ENCODE data around the gene ZFYVE26.

The ZFYVE26 gene

DNA sequence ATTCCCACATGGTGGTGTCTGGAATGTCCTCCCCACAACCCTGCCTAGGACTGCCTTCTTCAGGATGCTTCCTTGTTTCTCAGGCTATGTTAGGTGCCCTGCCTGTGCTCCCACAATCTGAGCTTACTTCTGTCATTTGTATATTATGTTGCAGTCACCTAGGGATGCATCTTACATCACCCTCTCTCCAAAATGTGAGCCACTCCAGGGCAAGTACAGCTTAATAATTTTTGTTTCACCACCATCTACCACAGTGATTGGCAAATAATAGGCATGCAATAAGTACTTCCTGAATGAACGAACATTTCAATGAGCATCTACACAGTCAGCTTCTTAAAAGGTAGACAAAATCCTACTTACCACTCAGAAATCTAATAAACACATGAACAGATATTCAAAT, 37.6 kb downstream of the ZFYVE26 start:
- H3K4me3 ChIP-seq (ENCODE audit: low read length), result no peak overlapping the region
- no peak overlapping the region for H3K4me2 ChIP-seq (ENCODE audit: low read length)
- no peak for TF ChIP-seq EZH2phosphoT487 (IDR thresholded peaks at IDR 0.05; ENCODE audit: low read depth)
- TF ChIP-seq, protein P1, sequence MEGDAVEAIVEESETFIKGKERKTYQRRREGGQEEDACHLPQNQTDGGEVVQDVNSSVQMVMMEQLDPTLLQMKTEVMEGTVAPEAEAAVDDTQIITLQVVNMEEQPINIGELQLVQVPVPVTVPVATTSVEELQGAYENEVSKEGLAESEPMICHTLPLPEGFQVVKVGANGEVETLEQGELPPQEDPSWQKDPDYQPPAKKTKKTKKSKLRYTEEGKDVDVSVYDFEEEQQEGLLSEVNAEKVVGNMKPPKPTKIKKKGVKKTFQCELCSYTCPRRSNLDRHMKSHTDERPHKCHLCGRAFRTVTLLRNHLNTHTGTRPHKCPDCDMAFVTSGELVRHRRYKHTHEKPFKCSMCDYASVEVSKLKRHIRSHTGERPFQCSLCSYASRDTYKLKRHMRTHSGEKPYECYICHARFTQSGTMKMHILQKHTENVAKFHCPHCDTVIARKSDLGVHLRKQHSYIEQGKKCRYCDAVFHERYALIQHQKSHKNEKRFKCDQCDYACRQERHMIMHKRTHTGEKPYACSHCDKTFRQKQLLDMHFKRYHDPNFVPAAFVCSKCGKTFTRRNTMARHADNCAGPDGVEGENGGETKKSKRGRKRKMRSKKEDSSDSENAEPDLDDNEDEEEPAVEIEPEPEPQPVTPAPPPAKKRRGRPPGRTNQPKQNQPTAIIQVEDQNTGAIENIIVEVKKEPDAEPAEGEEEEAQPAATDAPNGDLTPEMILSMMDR (IDR thresholded peaks at IDR 0.05; ENCODE audit: low read depth, low read length), result no peak
- no peaks in the 10 kb centered on the region for H3K4me1 ChIP-seq (ENCODE audit: low read length)
- H4K20me1 ChIP-seq (ENCODE audit: insufficient read depth, low read length), result no peaks in the 10 kb centered on the region
- peaks cover 78% of the 10 kb centered on the region for H3K36me3 ChIP-seq (replicated peaks; ENCODE audit: low read depth, low read length)
- H3K27me3 ChIP-seq (ENCODE audit: low read depth, low read length), result no peaks in the 10 kb centered on the region
- no peak overlapping the region for H2AFZ ChIP-seq (ENCODE audit: low read depth, low read length)
- no peak overlapping the region for H3K27ac ChIP-seq (ENCODE audit: low read length)
- no peak overlapping the region for H3K9ac ChIP-seq (ENCODE audit: low read length)
- H3K9me3 ChIP-seq (ENCODE audit: insufficient read depth, low read length), result no peaks in the 10 kb centered on the region
- no peaks in the 10 kb centered on the region for H3K79me2 ChIP-seq (ENCODE audit: low read length)

DNA sequence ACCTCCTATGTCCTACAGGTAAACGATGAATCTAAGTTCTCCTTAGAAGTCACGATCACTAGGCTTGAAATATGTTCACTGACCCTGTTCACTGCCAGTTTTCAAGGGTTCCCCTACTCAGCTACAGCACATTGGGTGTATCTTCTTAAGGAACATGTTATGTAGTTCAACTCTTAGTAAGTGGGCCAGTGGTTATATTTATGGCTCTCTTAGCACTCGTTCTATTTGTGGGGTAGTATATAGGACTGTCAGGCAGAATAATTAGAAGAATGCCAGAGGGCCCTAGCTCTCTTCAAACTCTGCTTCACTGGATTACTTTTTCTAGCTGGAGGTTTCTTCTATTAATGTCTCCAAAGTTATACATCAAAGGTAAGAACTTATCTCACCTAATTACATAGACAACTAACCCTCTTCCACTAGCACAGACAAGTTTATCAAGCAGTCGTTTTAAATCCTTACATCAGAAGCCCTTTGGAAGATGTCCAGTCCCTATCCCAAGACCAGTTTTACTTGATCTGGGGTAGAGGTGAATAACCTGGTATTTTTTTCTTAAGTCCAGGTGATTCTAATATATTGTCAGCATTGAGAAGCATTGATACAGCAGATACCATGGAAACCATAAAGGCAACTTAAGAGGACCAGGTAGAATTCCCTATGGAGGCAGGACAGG, 39.6 kb downstream of the ZFYVE26 start:
- H3K4me2 ChIP-seq (ENCODE audit: low read length), result no peak overlapping the region
- H3K27me3 ChIP-seq (ENCODE audit: low read depth, low read length), result no peaks in the 10 kb centered on the region
- H3K9ac ChIP-seq (ENCODE audit: low read length), result no peak overlapping the region
- no peaks in the 10 kb centered on the region for H4K20me1 ChIP-seq (ENCODE audit: insufficient read depth, low read length)
- peaks cover 74% of the 10 kb centered on the region for H3K36me3 ChIP-seq (replicated peaks; ENCODE audit: low read depth, low read length)
- TF ChIP-seq, protein P1 (IDR thresholded peaks at IDR 0.05; ENCODE audit: low read depth, low read length), result no peak
- no peak overlapping the region for H3K27ac ChIP-seq (ENCODE audit: low read length)
- H2AFZ ChIP-seq (ENCODE audit: low read depth, low read length), result no peak overlapping the region
- H3K9me3 ChIP-seq (ENCODE audit: insufficient read depth, low read length), result no peaks in the 10 kb centered on the region
- H3K79me2 ChIP-seq (ENCODE audit: low read length), result no peaks in the 10 kb centered on the region
- H3K4me3 ChIP-seq (ENCODE audit: low read length), result no peak overlapping the region
- H3K4me1 ChIP-seq (ENCODE audit: low read length), result no peaks in the 10 kb centered on the region

DNA sequence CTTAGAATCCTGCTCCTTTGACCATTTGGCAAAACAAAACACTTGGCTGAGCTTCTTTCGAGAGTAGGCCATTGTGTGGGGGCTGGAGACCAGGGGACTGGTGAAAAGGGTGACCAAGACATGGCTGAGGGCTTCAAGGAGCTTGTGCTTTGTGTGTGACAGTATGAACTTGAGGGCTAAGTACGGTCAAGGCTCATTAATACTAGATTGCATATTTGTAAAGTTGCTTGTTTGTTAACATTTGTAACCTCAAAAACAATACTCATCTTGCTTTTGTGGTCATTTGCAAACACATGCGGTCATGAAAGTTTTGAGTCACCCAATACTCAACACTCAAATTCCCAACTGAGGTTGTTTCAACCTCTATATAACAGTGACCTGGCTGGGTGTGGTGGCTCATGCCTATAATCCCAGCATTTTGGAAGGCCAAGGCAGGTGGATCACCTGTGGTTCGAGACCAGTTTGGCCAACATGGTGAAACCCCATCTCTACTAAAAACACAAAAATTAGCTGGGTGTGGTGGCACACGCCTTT, 42.5 kb downstream of the ZFYVE26 start:
- no peak overlapping the region for H3K4me2 ChIP-seq (ENCODE audit: low read length)
- H3K27ac ChIP-seq (ENCODE audit: low read length), result no peak overlapping the region
- H3K4me1 ChIP-seq (ENCODE audit: low read length), result no peaks in the 10 kb centered on the region
- peaks cover 74% of the 10 kb centered on the region for H3K36me3 ChIP-seq (replicated peaks; ENCODE audit: low read depth, low read length)
- TF ChIP-seq, protein P1 (IDR thresholded peaks at IDR 0.05; ENCODE audit: low read depth, low read length), result no peak
- no peak for TF ChIP-seq EZH2phosphoT487 (IDR thresholded peaks at IDR 0.05; ENCODE audit: low read depth)
- no peaks in the 10 kb centered on the region for H3K79me2 ChIP-seq (ENCODE audit: low read length)
- no peaks in the 10 kb centered on the region for H3K9me3 ChIP-seq (ENCODE audit: insufficient read depth, low read length)
- no peak overlapping the region for H2AFZ ChIP-seq (ENCODE audit: low read depth, low read length)
- no peak overlapping the region for H3K9ac ChIP-seq (ENCODE audit: low read length)
- no peaks in the 10 kb centered on the region for H3K27me3 ChIP-seq (ENCODE audit: low read depth, low read length)
- no peaks in the 10 kb centered on the region for H4K20me1 ChIP-seq (ENCODE audit: insufficient read depth, low read length)
- H3K4me3 ChIP-seq (ENCODE audit: low read length), result no peak overlapping the region

DNA sequence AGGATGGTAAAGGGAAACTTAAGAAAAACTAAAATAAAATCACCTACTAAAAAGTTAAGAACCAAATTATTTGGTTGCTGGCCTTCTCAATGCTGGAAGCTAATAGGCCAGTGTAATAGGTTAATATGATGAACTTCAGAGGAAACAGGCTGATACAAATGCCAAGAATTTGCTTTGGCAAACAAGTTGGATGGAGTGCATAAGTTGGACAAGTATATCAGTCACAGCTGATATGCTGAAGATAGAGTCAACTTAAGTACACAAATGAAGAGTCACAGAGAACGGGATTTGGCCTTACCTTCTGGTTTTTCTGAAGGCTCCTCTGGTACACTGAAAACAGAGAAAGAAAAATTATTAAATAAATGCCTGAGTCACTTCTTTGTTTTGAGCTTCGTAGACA, 48.2 kb downstream of the ZFYVE26 start:
- Histone ChIP-seq H3K27me3 (ENCODE audit: low read depth, low read length) (no peaks in the 10 kb centered on the region), H3K4me2 (ENCODE audit: low read length) (no peak overlapping the region), H3K9ac (ENCODE audit: low read length) (no peak overlapping the region), H3K79me2 (ENCODE audit: low read length) (no peaks in the 10 kb centered on the region), H3K4me1 (ENCODE audit: low read length) (peaks cover 29% of the 10 kb centered on the region), H2AFZ (ENCODE audit: low read depth, low read length) (no peak overlapping the region), H3K9me3 (ENCODE audit: insufficient read depth, low read length) (no peaks in the 10 kb centered on the region), H3K4me3 (ENCODE audit: low read length) (no peak overlapping the region), H3K27ac (ENCODE audit: low read length) (no peak overlapping the region), H3K36me3 (replicated peaks; ENCODE audit: low read depth, low read length) (peaks cover 77% of the 10 kb centered on the region), H4K20me1 (ENCODE audit: insufficient read depth, low read length) (peaks cover 5% of the 10 kb centered on the region; the same call in 1 of the 2 replicates)
- TF ChIP-seq EZH2phosphoT487 (IDR thresholded peaks at IDR 0.05; ENCODE audit: low read depth), result no peak
- TF ChIP-seq, protein P1 (IDR thresholded peaks at IDR 0.05; ENCODE audit: low read depth, low read length), result no peak
